Head of caudate nucleus (tissue), 42 donors: ENCODE measurements around the gene USP48.
"Not testable (repeated sequence)": the region's sequence is repeated elsewhere in the genome, so short reads cannot be mapped to it uniquely, and the experiment has no call there.

ENCODE experiments used
- DNase-seq, 42 donors: peaks; one replicate each; pipeline versions ENCODE4 v3.0.0 to v3.0.0-alpha.2; 2020 to 2021; ENCODE audit warnings: mixed read lengths in 7 of 42
- intact Hi-C: fragments of 100-400 bp; cut with DNase I; formaldehyde crosslinking; loops from one replicate; pipeline ENCODE4 v1.15.0; 2022

USP48 gene

DNA sequence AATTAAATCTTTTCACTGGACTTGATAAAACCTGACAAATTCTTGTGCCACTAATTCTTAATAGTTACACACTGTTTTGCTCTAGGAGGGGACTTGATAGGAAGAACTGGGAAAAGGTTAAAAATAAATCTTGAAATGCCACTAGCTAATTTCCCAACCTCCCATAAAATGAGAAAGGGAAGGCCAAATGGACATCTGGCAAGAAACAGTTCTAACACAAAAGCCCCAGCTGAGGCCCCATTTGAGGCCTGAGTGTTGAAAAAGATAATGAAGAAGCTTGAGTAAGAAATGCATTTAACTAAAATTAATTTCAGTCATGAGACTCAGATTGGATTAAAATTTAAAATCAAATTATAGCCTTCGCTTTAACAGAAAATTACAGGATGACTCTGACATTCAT is 102.6 kb downstream of the USP48 start:
- intact Hi-C loops, result no loop called here
- no peak for DNase-seq

DNA sequence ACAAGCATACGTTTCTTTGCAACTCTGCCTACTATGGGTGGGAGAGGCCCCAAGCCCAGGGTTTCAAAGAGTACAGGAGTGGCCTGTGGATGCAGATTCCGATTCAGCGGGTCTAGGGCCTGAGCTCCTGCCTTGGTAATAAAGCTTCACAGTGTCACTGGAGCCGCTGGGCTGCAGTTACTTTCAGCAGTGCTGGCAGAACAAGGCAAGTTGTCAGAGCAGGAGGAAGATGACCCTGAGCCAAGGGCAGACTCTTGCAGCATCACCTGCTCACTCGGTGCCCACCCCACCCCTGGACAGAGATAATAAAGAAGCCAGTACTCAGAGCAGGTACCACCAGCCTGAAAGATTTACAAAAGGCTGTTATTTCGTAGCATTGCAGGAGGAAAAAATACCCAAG is 105.8 kb downstream of the USP48 start:
- intact Hi-C loops, result no loop called here
- DNase-seq, result no peak

DNA sequence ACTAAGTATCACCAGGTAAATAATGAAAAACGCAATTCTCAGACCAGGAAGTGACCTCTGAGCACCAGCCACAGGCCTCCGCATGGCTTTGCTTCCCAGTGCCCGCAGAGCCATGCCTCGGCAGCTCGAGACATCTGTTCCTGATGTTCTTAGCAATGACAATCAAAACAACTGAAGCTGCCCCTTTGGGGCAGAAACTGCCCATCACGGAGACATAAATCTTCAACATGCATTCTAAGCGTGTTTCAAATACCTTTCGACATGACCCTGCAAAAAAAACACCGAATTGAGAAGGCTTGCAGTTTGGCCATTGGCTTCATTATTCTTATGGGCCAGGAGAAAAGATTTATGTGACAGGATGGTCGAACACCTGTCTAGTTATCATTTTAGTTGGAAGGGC is 108.0 kb downstream of the USP48 start:
- intact Hi-C loops, result no loop called here
- DNase-seq, result no peak

DNA sequence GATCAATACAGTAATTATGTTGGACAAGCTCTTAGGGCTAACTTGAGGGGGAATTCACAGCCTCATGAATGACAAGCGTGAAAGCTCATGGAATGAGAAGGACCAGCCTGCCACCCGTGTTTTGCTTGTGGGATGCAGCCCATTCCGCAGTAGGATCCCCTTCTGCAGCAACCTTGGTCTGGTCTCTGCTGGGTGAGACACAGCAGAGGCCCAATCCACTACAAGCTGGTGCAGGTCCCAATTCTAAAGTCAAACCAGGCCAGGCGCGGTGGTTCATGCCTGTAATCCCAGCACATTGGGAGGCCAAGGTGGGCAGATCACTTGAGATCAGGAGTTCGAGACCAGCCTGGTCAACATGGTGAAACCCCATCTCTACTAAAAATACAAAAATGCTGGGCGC is 109.1 kb downstream of the USP48 start:
- DNase-seq, intact Hi-C loops: not testable (repeated sequence)

DNA sequence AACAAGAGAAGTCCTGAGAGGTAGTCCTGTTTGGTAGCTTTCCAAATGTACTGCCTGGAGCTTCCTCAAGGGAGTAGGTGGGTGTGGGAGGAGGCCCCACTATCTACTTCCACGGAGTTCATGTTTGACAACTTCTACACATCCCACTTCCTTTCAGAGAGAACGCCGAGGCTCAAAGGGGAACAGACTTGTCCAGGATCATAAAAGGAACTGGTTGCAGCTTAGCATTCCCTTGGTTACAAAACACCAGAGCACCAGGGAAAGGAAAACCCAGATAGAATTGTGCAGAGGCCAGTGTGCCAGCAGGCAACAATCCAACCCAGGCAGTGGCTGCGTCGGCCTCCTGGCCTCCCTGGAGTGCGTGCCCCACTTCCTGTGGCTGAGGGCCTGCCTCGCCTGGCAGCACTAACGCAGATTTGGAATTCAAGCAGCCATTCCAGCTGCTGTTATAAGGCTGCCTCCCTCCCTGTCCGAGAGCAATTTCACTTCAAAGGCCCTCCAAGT is 109.6 kb downstream of the USP48 start:
- intact Hi-C loops, result no loop called here
- peak in 14 of 42 donors; percentile 40 to 76 (median 53) for DNase-seq

DNA sequence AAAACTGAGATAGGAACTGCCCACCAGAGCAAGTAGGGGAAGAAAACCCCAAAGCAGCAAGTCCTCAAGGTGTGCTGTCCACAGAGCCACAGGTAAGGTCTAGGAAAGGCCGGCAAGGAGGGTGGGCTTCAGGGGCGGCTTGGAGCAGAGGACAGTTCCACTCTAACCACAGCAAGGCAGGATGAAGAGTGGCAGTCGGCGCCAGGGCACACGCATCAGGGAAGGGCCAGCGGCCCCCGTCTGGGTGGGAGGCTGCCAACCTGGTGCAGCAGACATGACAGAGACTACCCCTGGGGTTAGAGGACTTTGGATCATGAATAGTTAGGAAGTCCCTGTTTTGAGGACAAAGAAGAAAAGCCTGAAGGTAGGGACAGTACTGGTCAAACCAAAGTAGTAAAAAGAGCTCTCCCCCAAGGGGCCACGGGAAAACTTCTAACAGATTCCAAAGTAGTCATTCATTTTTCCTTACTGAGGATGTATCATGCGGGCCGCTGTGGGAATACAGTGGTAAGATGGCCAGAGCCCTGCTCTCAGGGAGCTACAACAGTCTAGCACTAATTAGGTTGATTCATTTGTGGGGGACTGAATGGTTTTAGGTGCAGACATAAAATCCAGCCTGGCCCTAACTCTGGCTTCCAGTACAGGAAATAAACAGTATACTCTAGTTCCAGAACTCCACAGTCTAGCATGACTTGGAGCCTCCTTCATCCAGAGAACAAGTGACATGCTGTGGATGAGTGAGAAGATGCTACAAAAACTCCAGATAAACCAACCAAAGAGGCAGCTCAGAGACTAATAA is 110.3 kb downstream of the USP48 start:
- DNase-seq, result peak in 1 of 42 donors; percentile 12
- intact Hi-C loops, result no loop called here

DNA sequence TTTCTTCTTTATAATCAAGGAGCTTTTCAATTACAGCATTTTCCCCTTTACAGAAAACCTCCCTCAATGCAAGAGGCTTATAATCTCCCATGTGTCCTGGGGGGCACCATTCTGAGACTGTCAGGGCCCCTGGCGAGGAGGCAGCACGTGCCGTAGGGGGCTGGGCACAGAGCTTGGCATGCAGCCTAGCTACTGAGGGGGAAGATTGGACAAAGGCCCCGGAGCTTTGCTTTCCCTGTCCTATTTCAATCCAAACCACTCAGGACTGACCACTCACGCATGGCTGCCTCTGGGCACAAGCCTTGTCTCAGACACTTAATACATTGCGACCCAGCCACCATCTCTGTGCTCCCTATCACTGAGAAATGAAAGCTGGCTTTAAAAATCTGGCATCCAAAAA is 111.0 kb downstream of the USP48 start:
- peak in 6 of 42 donors; percentile 8 to 52 (median 32) for DNase-seq

DNA sequence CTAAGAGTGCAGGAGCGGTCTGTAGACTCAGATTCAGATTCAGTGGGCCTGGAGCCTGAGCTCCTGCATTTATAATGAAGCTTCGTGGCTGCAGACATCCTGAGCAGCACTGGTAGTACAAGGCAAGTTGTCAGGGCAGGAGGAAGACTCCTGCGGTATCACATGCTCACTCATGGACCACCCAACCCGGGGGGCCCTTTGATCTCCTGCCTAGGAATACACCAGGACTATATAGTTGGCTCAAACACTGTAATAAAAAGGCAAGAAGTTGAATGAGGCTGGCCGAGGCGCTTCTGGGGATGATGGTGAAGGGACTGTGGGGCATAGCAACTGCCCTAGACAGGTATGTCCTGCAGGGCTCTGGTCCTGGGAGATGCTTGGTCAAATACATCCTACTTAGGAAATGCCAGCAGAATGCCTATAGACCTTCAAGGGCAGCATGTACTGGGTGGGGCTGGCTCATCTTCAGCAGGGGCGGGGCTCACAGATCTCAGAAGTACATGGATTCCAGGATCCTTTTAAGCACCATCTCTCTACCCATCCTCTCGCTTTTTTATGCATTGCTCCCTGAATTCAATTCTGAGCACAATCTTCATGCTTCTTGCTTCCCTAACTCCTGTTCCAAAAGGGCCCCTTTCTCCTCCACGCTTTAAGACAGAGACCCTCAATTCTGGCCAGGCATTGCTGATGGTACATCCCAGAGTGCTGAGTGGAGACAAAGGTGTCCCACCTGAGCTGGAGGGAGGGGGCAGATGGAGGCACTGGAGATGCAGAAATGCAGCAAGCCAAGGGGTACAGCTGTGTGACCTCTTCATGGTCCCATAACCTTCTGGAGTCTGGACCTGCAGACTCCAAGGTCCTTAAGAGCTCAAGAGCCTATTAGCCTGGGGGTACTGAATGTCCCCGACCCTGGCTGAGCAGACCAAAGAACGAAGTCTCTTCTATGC is 111.7 kb downstream of the USP48 start:
- intact Hi-C loops, result no loop called here
- DNase-seq, result peak in 4 of 42 donors; percentile 15 to 46 (median 42)

More for the DNA sequence above, 111.0 kb downstream of the USP48 start:
- intact Hi-C loops, result no loop called here

DNA sequence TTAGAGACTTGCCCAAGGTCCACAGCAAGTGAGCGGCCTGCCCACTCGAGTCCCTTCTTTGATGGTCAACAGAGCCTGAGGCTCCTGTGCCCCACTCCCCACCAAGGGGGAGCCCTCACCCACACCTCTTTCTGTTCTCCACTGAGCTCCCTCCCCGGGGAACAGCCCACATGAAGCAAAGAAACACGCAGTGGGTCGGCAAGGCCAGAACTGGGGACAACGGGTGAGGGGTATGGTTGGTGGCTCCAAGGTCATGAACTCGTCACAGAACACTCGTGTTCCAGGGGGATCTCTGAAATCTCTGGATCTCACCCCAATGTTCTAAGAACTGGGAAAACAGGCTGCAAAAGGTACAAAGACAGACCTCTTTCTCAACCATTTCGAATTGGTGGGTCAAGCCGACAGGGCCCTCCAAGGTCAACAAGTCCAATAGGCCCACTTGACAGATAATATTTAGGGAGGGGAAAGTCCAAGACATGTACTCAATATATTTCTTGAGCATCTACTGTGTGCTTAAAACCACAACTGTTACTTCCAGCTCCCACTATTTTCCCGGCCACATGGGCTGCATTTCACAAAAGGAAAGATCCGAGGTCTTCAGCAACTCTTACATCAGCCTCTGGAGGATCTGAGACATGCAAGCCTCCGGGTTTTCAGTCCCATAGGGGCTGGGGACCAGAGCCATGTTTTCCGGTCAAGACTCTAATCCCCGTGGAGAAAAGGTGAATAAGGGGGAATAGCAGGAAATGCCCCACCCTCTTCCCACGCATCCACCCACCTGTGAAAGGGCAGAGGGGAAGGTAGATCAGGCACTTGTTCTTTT is 112.7 kb downstream of the USP48 start:
- peak in 4 of 42 donors; percentile 9 to 41 (median 15) for DNase-seq
- intact Hi-C loops, result no loop called here

DNA sequence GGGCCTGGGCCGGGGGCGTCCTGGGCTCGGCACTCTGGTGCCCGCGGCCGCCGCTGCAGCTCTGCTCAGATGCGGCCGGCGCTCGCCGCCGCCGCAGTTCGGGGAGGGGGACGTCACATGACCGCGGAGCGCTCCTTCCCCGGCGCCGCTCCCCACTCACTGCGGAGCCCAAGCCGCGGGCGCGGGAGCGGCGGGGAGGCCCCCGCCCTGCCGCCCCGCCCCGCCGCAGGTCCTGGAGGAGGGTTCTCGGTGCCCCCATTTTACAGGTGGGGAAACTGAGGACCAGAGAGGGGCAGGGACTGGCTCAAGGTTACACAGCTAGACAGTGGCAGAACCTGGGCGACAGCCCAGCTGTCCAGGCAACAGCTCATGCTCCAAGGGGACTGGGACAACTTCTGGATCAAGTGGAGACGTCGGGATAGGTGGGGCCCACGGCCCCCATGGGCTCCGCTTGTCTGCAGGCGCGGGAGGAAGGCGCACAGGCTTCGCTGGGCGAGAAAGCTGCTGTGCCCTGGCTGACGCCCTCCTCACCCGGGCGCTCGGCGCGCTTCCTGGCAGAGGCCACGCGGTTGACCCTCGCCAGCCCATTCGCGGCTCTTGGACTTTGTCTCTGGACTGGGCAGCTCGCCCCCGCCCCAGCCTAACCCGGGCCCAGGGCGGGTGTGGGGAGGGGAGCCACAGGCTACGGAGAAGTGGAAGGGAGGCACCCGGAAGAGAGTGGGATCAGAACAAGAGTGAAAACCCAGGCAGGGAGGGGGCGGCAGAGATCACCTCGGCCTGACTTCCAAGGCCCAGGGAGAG is 113.5 kb downstream of the USP48 start, which contains the start of gene RAP1GAP:
Gene RAP1GAP, minus strand, starts transcription at position 100 of the 801 bp plus-strand sequence. CDS start 49,325 bp downstream, outside the sequence.
- intact Hi-C loops, result no loop called here
- DNase-seq, result peak in 37 of 42 donors; percentile 55 to 90 (median 74)

DNA sequence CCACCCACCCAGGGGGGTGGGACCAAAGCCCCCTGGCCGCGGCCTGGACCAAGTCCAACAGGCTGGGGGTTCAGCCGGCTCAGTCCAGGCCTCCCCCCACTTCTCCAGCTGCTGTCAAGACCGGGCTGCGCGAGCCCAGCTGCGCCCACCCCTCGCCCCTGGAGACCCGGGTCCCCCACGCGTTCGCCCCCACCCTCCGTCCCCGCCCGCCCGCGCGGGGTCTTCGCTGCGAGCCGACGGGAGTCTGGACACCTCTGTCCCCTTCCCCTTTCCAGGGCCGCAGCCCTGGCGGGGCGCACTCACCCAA is 114.0 kb downstream of the USP48 start:
- intact Hi-C loops, result no loop called here
- peak in 2 of 42 donors; percentile 4 to 40 for DNase-seq

DNA sequence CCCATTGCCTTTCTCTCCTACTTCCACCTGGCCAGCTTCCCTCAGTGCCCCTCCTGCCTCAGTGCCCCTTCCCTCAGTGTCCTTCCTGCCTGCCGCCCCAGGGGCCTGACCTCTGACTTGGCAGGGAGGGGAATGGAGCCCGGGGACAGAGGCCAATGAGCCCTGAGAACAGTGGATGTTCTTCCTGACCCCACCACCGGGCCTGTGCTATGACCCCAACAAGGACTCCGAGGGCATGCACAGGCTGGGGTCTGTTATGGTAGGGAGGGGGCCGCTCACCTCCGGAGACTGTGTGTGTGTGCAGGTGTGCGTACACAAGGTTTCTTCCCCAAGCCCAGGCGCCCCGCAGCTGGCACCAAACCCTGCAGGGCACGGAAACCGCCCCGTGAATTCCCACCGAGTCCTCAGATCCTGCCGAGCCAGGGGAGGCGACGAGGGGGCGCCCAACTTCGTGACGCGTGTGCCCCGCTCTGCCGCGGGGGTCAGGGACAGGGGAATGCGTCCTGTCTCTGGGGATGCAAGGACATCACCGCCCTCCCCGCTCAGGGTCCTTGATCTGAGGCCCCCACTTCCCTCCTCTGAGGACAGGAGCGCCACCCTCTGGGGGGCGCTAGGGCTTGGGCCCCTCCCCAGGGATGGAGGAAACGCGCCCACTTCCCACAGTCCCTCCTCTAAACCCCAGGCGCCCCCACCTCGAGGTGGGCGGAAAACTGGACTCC is 114.6 kb downstream of the USP48 start:
- intact Hi-C loops, result no loop called here
- DNase-seq, result peak in 9 of 42 donors; percentile 24 to 55 (median 44)

DNA sequence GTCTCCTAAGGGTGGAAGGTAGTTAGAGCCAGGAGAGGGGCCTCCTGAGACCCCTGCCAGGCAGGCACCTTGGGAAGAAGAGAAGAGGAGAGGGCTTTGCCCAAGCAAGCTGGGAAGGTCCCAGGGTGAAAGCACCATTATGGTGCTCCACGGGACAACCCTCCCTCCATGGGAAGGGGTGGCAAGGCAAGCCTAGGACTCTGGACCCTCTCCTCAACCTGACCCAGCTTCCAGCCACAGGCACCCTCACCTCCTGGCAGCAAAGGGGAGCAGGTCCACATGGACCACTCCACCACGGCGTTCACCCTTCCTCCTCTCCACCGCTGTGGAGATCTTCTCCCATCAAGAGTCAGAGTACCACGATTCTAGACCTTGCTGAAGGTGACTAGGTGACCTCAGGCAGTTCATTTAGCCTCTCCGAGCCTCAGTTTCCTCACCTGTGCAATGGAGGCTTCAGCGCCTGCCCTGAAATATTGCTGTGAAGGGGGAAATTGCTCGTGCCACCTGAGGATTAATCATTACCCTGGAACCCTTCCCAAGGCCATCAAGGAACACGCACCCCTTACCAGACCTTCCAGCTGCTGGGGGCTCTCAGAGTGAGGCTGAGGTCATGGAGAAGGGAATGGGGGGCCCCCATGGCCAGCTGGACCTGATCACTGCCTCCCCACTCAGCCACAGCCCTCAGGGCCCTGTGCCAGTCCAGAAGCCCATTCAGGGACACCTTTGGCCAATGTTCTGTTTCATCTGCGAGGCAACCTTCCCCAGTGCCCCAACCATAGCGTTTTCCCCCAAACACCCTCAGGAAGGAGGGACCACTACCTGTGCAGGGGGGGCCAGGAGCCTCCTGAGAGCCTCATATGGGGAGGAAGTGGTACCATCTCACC is 115.4 kb downstream of the USP48 start:
- DNase-seq, result peak in 5 of 42 donors; percentile 11 to 35 (median 26)
- intact Hi-C loops, result no loop called here

DNA sequence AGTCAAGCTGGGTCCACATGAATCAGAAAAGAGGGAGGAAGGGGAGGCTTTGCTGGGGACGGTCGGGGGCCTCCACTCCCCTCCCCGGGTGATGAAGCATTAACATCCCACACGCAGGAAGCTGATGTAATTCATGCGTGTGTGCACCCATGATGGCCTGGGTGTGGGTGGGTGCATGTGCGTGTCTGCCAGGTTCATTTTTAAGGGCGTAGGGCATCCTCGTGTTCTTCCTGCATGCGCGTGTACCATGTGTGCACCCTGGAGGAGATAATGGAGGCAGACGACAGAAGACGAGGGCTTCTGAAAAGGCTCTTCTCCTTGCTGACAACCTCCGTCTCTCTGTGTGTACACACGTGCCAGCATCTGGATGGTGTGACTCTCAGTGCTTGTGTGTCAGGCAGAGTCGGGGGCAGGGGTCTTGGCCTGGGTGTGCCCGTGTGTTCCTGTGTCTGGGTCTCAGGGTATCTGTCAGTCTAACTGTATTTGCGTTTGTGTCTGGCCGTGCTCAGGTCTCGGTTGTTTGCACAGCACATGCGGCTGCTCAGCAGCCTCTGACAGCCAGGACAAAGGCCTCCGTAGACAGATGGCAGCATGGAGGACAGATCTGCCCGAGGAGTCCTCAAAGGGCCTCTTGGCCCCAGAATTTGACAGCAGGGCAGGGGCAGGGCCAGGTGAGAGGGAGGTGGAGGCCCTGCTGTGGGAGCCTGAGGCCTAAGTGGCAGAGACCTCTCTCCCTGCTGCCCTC is 116.2 kb downstream of the USP48 start:
- intact Hi-C loops, result no loop called here
- peak in 29 of 42 donors; percentile 38 to 84 (median 66) for DNase-seq

DNA sequence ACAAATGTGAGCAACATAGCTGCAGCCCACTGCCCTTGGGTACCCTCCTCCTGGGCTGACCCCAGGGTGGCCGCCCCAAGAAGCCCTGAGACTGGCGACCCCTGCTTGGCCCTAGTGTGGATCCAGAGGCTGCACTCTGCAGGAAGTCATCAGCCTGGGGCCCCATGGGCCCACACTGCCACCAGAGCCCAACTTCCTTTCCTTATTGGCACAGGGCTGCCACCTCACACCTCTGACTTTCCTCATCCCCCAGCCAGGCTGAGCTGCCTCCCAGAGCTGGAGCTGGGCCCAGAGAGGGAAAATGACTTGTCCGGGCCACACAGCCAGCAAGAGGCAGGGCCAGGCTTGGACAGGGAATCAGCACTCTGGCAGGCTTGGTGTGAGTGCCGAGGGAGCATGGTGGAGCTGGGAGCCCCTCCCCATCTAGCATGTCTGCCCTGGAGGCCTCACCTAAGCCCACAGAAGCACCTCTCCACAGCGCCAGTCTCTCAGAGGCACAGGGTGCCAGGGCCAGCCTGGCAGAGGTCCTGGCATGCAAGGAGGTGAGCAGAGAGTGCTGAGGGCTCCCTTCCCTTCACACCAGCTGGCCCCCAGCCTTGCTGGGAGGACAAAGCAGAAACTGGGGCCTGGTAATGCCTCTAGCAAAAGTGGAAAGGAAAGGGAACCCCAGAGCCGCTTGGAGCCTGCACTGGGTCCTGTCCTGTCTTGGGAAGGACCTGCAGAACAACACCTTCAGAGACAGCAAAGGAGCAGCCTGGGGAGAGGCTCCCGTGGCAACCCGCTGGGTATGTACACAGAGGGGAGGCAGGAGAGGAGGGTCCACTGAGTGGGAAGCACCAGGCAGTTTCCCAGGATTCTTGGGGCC is 117.0 kb downstream of the USP48 start:
- peak in 8 of 42 donors; percentile 4 to 43 (median 17) for DNase-seq
- intact Hi-C loops, result no loop called here
